Measurements from ENCODE around the gene KLK14. TPM values are rescaled to one million over a fixed set of nuclear protein-coding genes. Genes with fewer than 3 reads are reported as not detected.

The KLK14 gene
- total and polyA plus RNA-seq, 2 experiments from 2014 or later = 0.42 TPM; not detected in 1

DNA sequence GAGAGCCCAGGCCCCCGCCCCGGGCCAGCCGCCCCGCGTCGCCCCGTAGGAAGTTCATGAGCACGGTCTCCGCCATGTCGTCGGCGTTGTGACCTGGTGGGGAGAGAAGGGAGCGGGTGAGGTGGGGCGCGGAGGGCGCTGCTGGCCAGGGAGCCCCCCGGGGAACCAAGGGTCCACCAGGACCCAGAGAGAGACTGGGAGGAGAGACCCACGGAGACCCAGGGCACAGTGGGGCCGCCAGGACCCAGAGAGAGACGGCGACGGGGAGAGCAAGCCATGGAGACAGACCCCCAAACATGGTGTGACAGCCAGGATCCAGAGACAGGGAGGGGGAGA lies 16.3 kb upstream of the KLK14 start:
- Histone ChIP-seq H3K27ac (ENCODE audit: low read depth) (no peak overlapping the region), H3K79me2 (replicated peaks; ENCODE audit: insufficient read depth) (peaks cover 6% of the 10 kb centered on the region; the same call in 1 of the 2 replicates), H3F3A (replicated peaks; ENCODE audit: low read depth) (peaks cover 5% of the 10 kb centered on the region; the same call in 1 of the 2 replicates), H3K27me3 (ENCODE audit: insufficient read depth) (no peaks in the 10 kb centered on the region; the same call in 1 of the 2 replicates), H2AFZ (no peak overlapping the region), H3K4me1 (ENCODE audit: insufficient read depth) (peaks cover 12% of the 10 kb centered on the region), H4K20me1 (replicated peaks; ENCODE audit: insufficient read depth) (peaks cover 7% of the 10 kb centered on the region; the same call in 1 of the 2 replicates), H3K36me3 (ENCODE audit: insufficient read depth) (peaks cover 4% of the 10 kb centered on the region; the same call in 1 of the 2 replicates), H3K4me2 (peak overlapping the region; percentile 83), H3K4me3 (peak overlapping the region; percentile 69), H3K9me2 (ENCODE audit: insufficient read depth) (no peaks in the 10 kb centered on the region)
- H3K27me3 Mint-ChIP-seq (ENCODE audit: insufficient read depth, low read depth, poor library complexity) = peaks cover 9% of the 10 kb centered on the region
- H3K27ac Mint-ChIP-seq = no peak overlapping the region
- ATAC-seq (no peak), DNase-seq (ENCODE audit: low spot score) (no peak)
- TF ChIP-seq NANOG (IDR thresholded peaks at IDR 0.05; ENCODE audit: borderline replicate concordance) (no peak), ZNF114 (CRISPR knock-in tag; IDR thresholded peaks at IDR 0.05) (no peak), JUNB (IDR thresholded peaks at IDR 0.05; ENCODE audit: unreplicated experiment) (no peak)
- H3K9me3 Mint-ChIP-seq = peaks cover 4% of the 10 kb centered on the region; the same call in 1 of the 3 replicates
- H3K4me1 Mint-ChIP-seq = peaks cover 7% of the 10 kb centered on the region
- H3K4me3 Mint-ChIP-seq = peak overlapping the region; percentile 34; the same call in 2 of the 3 replicates
- peaks cover 17% of the 10 kb centered on the region for H3K36me3 Mint-ChIP-seq (ENCODE audit: low read depth)

DNA sequence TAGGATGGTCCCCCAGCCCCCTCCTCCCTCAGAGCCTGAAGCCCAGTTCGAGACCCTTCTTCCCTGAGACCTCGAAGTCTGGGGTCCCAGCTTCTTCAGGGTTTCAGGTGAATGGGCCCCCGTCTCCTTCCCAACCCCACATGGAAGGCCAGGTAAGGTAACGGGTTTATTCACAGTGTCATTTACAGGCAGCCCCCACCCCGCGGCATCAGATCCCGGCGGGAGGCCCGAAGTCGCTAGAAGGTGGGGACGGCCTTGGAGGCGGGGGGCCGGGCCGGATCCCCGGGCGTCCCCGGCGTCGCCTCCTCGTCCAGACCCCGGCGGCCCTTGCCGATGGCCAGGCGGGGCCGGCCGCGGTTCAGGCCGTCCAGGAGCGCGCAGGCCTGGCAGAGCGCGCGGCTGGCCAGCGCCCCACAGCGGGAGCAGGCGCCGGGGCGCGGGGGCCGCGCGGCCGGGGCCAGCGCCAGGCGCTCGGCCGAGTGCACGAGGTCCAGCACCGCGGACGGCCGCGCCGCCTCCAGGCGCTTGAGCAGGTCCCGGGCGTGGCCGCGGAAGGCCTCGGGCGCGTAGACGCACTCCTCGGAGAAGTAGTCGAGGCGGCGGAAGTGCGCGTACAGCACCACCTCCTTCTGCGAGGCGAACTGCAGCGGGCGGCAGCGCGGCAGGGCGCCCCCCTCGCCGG lies 15.8 kb upstream of the KLK14 start:
- Histone ChIP-seq H3K9me2 (ENCODE audit: insufficient read depth) (no peaks in the 10 kb centered on the region), H3F3A (replicated peaks; ENCODE audit: low read depth) (peaks cover 5% of the 10 kb centered on the region; the same call in 1 of the 2 replicates), H4K20me1 (replicated peaks; ENCODE audit: insufficient read depth) (peaks cover 7% of the 10 kb centered on the region; the same call in 1 of the 2 replicates), H3K27ac (ENCODE audit: low read depth) (no peak overlapping the region), H3K79me2 (replicated peaks; ENCODE audit: insufficient read depth) (peaks cover 6% of the 10 kb centered on the region; the same call in 1 of the 2 replicates), H3K27me3 (ENCODE audit: insufficient read depth) (no peaks in the 10 kb centered on the region; the same call in 1 of the 2 replicates), H3K4me3 (peak overlapping the region; percentile 69), H3K36me3 (ENCODE audit: insufficient read depth) (peaks cover 4% of the 10 kb centered on the region; the same call in 1 of the 2 replicates), H3K4me2 (peak overlapping the region; percentile 83), H2AFZ (no peak overlapping the region), H3K4me1 (ENCODE audit: insufficient read depth) (peaks cover 12% of the 10 kb centered on the region)
- peaks cover 13% of the 10 kb centered on the region for H3K36me3 Mint-ChIP-seq (ENCODE audit: low read depth)
- no peak overlapping the region for H3K27ac Mint-ChIP-seq
- peak; percentile 88 for DNase-seq (ENCODE audit: low spot score)
- H3K4me1 Mint-ChIP-seq = peaks cover 12% of the 10 kb centered on the region
- H3K9me3 Mint-ChIP-seq = peaks cover 4% of the 10 kb centered on the region; the same call in 1 of the 3 replicates
- ATAC-seq = peak; percentile 71
- no peak overlapping the region; the same call in 2 of the 3 replicates for H3K4me3 Mint-ChIP-seq
- peaks cover 13% of the 10 kb centered on the region for H3K27me3 Mint-ChIP-seq (ENCODE audit: insufficient read depth, low read depth, poor library complexity)
- TF ChIP-seq STAT1 (IDR thresholded peaks at IDR 0.05; ENCODE audit: unreplicated experiment) (no peak), ZNF114 (CRISPR knock-in tag; IDR thresholded peaks at IDR 0.05) (no peak), CREB1 (CRISPR knock-in tag; IDR thresholded peaks at IDR 0.05; ENCODE audit: low read depth) (no peak), EZH2phosphoT487 (IDR thresholded peaks at IDR 0.05; ENCODE audit: unreplicated experiment) (no peak), ZNF331 (CRISPR knock-in tag; IDR thresholded peaks at IDR 0.05; ENCODE audit: low read depth) (no peak), EZH2 (IDR thresholded peaks at IDR 0.05; ENCODE audit: low read depth, unreplicated experiment) (no peak)
- TF ChIP-seq, protein P1, sequence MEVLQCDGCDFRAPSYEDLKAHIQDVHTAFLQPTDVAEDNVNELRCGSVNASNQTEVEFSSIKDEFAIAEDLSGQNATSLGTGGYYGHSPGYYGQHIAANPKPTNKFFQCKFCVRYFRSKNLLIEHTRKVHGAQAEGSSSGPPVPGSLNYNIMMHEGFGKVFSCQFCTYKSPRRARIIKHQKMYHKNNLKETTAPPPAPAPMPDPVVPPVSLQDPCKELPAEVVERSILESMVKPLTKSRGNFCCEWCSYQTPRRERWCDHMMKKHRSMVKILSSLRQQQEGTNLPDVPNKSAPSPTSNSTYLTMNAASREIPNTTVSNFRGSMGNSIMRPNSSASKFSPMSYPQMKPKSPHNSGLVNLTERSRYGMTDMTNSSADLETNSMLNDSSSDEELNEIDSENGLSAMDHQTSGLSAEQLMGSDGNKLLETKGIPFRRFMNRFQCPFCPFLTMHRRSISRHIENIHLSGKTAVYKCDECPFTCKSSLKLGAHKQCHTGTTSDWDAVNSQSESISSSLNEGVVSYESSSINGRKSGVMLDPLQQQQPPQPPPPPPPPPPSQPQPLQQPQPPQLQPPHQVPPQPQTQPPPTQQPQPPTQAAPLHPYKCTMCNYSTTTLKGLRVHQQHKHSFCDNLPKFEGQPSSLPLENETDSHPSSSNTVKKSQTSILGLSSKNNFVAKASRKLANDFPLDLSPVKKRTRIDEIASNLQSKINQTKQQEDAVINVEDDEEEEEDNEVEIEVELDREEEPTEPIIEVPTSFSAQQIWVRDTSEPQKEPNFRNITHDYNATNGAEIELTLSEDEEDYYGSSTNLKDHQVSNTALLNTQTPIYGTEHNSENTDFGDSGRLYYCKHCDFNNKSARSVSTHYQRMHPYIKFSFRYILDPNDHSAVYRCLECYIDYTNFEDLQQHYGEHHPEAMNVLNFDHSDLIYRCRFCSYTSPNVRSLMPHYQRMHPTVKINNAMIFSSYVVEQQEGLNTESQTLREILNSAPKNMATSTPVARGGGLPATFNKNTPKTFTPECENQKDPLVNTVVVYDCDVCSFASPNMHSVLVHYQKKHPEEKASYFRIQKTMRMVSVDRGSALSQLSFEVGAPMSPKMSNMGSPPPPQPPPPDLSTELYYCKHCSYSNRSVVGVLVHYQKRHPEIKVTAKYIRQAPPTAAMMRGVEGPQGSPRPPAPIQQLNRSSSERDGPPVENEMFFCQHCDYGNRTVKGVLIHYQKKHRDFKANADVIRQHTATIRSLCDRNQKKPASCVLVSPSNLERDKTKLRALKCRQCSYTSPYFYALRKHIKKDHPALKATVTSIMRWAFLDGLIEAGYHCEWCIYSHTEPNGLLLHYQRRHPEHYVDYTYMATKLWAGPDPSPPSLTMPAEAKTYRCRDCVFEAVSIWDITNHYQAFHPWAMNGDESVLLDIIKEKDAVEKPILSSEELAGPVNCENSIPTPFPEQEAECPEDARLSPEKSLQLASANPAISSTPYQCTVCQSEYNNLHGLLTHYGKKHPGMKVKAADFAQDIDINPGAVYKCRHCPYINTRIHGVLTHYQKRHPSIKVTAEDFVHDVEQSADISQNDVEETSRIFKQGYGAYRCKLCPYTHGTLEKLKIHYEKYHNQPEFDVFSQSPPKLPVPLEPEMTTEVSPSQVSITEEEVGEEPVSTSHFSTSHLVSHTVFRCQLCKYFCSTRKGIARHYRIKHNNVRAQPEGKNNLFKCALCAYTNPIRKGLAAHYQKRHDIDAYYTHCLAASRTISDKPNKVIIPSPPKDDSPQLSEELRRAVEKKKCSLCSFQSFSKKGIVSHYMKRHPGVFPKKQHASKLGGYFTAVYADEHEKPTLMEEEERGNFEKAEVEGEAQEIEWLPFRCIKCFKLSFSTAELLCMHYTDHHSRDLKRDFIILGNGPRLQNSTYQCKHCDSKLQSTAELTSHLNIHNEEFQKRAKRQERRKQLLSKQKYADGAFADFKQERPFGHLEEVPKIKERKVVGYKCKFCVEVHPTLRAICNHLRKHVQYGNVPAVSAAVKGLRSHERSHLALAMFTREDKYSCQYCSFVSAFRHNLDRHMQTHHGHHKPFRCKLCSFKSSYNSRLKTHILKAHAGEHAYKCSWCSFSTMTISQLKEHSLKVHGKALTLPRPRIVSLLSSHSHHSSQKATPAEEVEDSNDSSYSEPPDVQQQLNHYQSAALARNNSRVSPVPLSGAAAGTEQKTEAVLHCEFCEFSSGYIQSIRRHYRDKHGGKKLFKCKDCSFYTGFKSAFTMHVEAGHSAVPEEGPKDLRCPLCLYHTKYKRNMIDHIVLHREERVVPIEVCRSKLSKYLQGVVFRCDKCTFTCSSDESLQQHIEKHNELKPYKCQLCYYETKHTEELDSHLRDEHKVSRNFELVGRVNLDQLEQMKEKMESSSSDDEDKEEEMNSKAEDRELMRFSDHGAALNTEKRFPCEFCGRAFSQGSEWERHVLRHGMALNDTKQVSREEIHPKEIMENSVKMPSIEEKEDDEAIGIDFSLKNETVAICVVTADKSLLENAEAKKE (CRISPR knock-in tag; IDR thresholded peaks at IDR 0.05) = no peak
- TF ChIP-seq, protein P2, sequence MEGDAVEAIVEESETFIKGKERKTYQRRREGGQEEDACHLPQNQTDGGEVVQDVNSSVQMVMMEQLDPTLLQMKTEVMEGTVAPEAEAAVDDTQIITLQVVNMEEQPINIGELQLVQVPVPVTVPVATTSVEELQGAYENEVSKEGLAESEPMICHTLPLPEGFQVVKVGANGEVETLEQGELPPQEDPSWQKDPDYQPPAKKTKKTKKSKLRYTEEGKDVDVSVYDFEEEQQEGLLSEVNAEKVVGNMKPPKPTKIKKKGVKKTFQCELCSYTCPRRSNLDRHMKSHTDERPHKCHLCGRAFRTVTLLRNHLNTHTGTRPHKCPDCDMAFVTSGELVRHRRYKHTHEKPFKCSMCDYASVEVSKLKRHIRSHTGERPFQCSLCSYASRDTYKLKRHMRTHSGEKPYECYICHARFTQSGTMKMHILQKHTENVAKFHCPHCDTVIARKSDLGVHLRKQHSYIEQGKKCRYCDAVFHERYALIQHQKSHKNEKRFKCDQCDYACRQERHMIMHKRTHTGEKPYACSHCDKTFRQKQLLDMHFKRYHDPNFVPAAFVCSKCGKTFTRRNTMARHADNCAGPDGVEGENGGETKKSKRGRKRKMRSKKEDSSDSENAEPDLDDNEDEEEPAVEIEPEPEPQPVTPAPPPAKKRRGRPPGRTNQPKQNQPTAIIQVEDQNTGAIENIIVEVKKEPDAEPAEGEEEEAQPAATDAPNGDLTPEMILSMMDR (conservative IDR thresholded peaks at IDR 0.05; ENCODE audit: low read depth in 2 of 2) = peak in 1 of 2 experiments; percentile 36; a peak in 1 of 4 replicates
